Sigmoid colon (tissue), 7 donors: Measurements from ENCODE around the gene SLC15A1. TPM values are rescaled to one million over a fixed set of nuclear protein-coding genes. Genes with fewer than 3 reads are reported as not detected.

Experiments used
- DNase-seq: peaks from one replicate; pipeline ENCODE4 v3.0.0-alpha.2; 2019
- H3K27ac ChIP-seq, 4 donors: fragments of 200-600 bp; sonication (generic); one replicate each; pipeline ENCODE4 v1.5.1; 2016 to 2019; ENCODE audit warnings: mild to moderate bottlenecking in 1 of 4
- H3K27me3 ChIP-seq, 3 donors: fragments of 200-600 bp; sonication (generic); one replicate each; pipeline ENCODE4 v1.5.1; 2019; ENCODE audit warnings: mild to moderate bottlenecking in 1 of 3
- H3K36me3 ChIP-seq, 4 donors: fragments of 200-600 bp; sonication (generic); one replicate each; pipeline ENCODE4 v1.5.1; 2016 to 2019
- H3K4me1 ChIP-seq, 4 donors: fragments of 200-600 bp; sonication (generic); one replicate each; pipeline ENCODE4 v1.5.1; 2017 to 2019
- H3K4me3 ChIP-seq, 4 donors: fragments of 200-600 bp; sonication (generic); one replicate each; pipeline ENCODE4 v1.5.1; 2017 to 2019; ENCODE audit warnings: mild to moderate bottlenecking in 2 of 4, moderate library complexity in 1 of 4
- H3K9me3 ChIP-seq, 4 donors: fragments of 200-600 bp in 3 of 4; sonication (generic) in 3 of 4; one replicate each; pipeline versions ENCODE4 v1.5.1 to v1.6.1; 2013 to 2019
- EP300 ChIP-seq, 4 donors: sonication (generic); formaldehyde crosslinking; IDR thresholded peaks; one replicate each; pipeline ENCODE4 v1.6.1; 2017; ENCODE audit warnings: antibody characterized with exemption in 4 of 4
- POLR2A ChIP-seq, 2 donors: fragments of 450-650 bp; IDR thresholded peaks; one replicate each; pipeline ENCODE4 v1.6.1; 2016; ENCODE audit warnings: antibody characterized with exemption in 2 of 2, mild to moderate bottlenecking in 2 of 2, moderate library complexity in 2 of 2
- POLR2AphosphoS5 ChIP-seq, 4 donors: sonication (generic); formaldehyde crosslinking; IDR thresholded peaks; one replicate each; pipeline ENCODE4 v1.6.1; 2017; ENCODE audit warnings: antibody characterized with exemption in 4 of 4
- WGBS, 2 donors: extraction: QIAGEN DNeasy Blood & Tissue Kit; methylation state at CpG; one replicate each; pipeline ENCODE4 v1.1.7; 2013; 5-methylcytosine and 5-hydroxymethylcytosine counted together
- intact Hi-C: fragments of 100-400 bp; cut with DNase I; formaldehyde crosslinking; loops from one replicate; pipeline ENCODE4 v1.15.1; 2023
- polyA plus RNA-seq, 3 donors: library from polyadenylated mRNA; stranded (reverse); fragments of 200-250 nt; gene quantifications; one replicate each; pipeline ENCODE4 v1.2.3, GENCODE V29; 2013
- total RNA-seq, 4 donors: library from RNA; depleted of rRNA; stranded (reverse); fragments of >200 nt; gene quantifications; one replicate each; pipeline ENCODE4 v1.1.0, GENCODE V29; 2016
- TF ChIP-seq, protein P1 (sequence below), 4 experiments: fragments of 450-650 bp in 3 of 4; fragments of 200-600 bp in 1 of 4; IDR thresholded peaks; one replicate each; pipeline ENCODE4 v1.5.1; 2016 to 2019; ENCODE audit warnings: antibody characterized with exemption in 4 of 4, mild to moderate bottlenecking in 3 of 4, moderate library complexity in 2 of 4
- donor health status: healthy with polysubstance abuse.
- donor health status: Bipolar disorder and iron deficiency.
- donor health status: healthy.

SLC15A1 gene
- total and polyA plus RNA-seq, 7 donors = under 0.01 to 11.1 (median 2.1) TPM; not detected in 2

- H3K9me3 ChIP-seq = peaks cover 0 to 5% (median under 1%) of the 10 kb centered on the region in 4 donors
- H3K27ac ChIP-seq = no peak overlapping the region
- no peak overlapping the region for H3K4me3 ChIP-seq
- H3K4me1 ChIP-seq = no peaks in the 10 kb centered on the region
- TF ChIP-seq, protein P1, sequence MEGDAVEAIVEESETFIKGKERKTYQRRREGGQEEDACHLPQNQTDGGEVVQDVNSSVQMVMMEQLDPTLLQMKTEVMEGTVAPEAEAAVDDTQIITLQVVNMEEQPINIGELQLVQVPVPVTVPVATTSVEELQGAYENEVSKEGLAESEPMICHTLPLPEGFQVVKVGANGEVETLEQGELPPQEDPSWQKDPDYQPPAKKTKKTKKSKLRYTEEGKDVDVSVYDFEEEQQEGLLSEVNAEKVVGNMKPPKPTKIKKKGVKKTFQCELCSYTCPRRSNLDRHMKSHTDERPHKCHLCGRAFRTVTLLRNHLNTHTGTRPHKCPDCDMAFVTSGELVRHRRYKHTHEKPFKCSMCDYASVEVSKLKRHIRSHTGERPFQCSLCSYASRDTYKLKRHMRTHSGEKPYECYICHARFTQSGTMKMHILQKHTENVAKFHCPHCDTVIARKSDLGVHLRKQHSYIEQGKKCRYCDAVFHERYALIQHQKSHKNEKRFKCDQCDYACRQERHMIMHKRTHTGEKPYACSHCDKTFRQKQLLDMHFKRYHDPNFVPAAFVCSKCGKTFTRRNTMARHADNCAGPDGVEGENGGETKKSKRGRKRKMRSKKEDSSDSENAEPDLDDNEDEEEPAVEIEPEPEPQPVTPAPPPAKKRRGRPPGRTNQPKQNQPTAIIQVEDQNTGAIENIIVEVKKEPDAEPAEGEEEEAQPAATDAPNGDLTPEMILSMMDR (IDR thresholded peaks at IDR 0.05) = no peak
- TF ChIP-seq POLR2AphosphoS5 (IDR thresholded peaks at IDR 0.05) (no peak), EP300 (IDR thresholded peaks at IDR 0.05) (no peak), POLR2A (IDR thresholded peaks at IDR 0.05) (no peak)
- intact Hi-C loops = no loop called here
- no peaks in the 10 kb centered on the region for H3K27me3 ChIP-seq
- DNase-seq = no peak
- 45 to 84% methylated on average over 1 of the region's 1 CpG for WGBS, 2 donors
- no peaks in the 10 kb centered on the region for H3K36me3 ChIP-seq
Measured at GRCh38 chr13:98738993-98739392, 13.5 kb downstream of the SLC15A1 start.

DNA sequence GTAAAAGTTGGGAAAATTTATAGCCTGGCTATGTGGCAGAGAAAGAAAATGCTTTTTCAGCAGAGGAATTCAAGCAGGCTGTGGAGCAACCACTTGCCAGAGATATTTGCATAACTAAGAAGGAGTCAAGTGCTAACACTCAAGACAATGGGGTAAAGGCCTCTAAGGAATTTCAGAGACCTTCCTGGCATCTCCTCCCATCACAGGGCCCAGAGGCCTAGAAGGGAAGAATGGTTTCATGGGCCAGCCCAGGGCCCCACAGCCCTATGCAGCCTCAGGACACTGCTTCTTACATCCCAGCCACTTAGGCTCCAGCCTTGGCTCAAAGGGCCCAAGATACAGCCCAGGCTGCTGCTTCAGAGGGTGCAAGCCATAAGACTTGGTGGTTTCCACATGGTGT is 14.3 kb downstream of the SLC15A1 start:
- no peak overlapping the region for H3K27ac ChIP-seq
- peaks cover 0 to 5% (median under 1%) of the 10 kb centered on the region in 4 donors for H3K9me3 ChIP-seq
- DNase-seq = no peak
- intact Hi-C loops = no loop called here
- no peaks in the 10 kb centered on the region for H3K36me3 ChIP-seq
- H3K4me1 ChIP-seq = no peaks in the 10 kb centered on the region
- H3K4me3 ChIP-seq = no peak overlapping the region
- no peaks in the 10 kb centered on the region for H3K27me3 ChIP-seq
- no peak for TF ChIP-seq EP300 (IDR thresholded peaks at IDR 0.05)
- TF ChIP-seq POLR2AphosphoS5 (IDR thresholded peaks at IDR 0.05) = no peak
- TF ChIP-seq, protein P1 (IDR thresholded peaks at IDR 0.05) = no peak
- TF ChIP-seq POLR2A (IDR thresholded peaks at IDR 0.05) = no peak

- intact Hi-C loops = no loop called here
- Histone ChIP-seq H3K4me3 (no peak overlapping the region), H3K36me3 (no peaks in the 10 kb centered on the region), H3K27me3 (no peaks in the 10 kb centered on the region), H3K4me1 (no peaks in the 10 kb centered on the region), H3K9me3 (no peaks in the 10 kb centered on the region), H3K27ac (no peak overlapping the region)
- WGBS, 2 donors = 15 to 59% methylated on average over 3 of the region's 3 CpGs
- no peak for TF ChIP-seq EP300 (IDR thresholded peaks at IDR 0.05)
- no peak for TF ChIP-seq POLR2A (IDR thresholded peaks at IDR 0.05)
- TF ChIP-seq, protein P1 (IDR thresholded peaks at IDR 0.05) = no peak
- TF ChIP-seq POLR2AphosphoS5 (IDR thresholded peaks at IDR 0.05) = no peak
- no peak for DNase-seq
Measured at GRCh38 chr13:98731925-98732324, 20.5 kb downstream of the SLC15A1 start.

- Histone ChIP-seq H3K27ac (no peak overlapping the region), H3K4me3 (no peak overlapping the region), H3K4me1 (no peaks in the 10 kb centered on the region), H3K27me3 (no peaks in the 10 kb centered on the region), H3K36me3 (no peaks in the 10 kb centered on the region), H3K9me3 (no peaks in the 10 kb centered on the region)
- 94 to 96% methylated on average over 17 of the region's 17 CpGs for WGBS, 2 donors
- TF ChIP-seq POLR2AphosphoS5 (IDR thresholded peaks at IDR 0.05) (no peak), POLR2A (IDR thresholded peaks at IDR 0.05) (no peak), EP300 (IDR thresholded peaks at IDR 0.05) (no peak)
- TF ChIP-seq, protein P1 (IDR thresholded peaks at IDR 0.05) = no peak
- intact Hi-C loops = no loop called here
- no peak for DNase-seq
Measured at GRCh38 chr13:98731038-98731437, 21.4 kb downstream of the SLC15A1 start.

- Histone ChIP-seq H3K4me1 (no peaks in the 10 kb centered on the region), H3K36me3 (no peaks in the 10 kb centered on the region), H3K4me3 (no peak overlapping the region), H3K27me3 (no peaks in the 10 kb centered on the region), H3K9me3 (no peaks in the 10 kb centered on the region), H3K27ac (no peak overlapping the region)
- WGBS, 2 donors = 95% methylated on average over 23 of the region's 23 CpGs
- intact Hi-C loops = no loop called here
- no peak for DNase-seq
- TF ChIP-seq EP300 (IDR thresholded peaks at IDR 0.05) (no peak), POLR2A (IDR thresholded peaks at IDR 0.05) (no peak), POLR2AphosphoS5 (IDR thresholded peaks at IDR 0.05) (no peak)
- TF ChIP-seq, protein P1 (IDR thresholded peaks at IDR 0.05) = no peak
Measured at GRCh38 chr13:98730441-98730840, 22.0 kb downstream of the SLC15A1 start.
